Activated naive CD8-positive, alpha-beta T cell (primary cell): Measurements from ENCODE around the gene NCKAP5L.

ENCODE experiments used
- H3K27ac Mint-ChIP-seq: one replicate; pipeline ENCODE4 v1.8.0; 2021; ENCODE audit warnings: mixed read lengths
- H3K27me3 Mint-ChIP-seq: one replicate; pipeline ENCODE4 v1.8.0; 2021; ENCODE audit warnings: mixed read lengths
- H3K36me3 Mint-ChIP-seq: one replicate; pipeline ENCODE4 v1.8.0; 2021; ENCODE audit warnings: mixed read lengths
- H3K4me1 Mint-ChIP-seq: one replicate; pipeline ENCODE4 v1.8.0; 2021; ENCODE audit warnings: low read depth, mixed read lengths
- H3K4me3 Mint-ChIP-seq: one replicate; pipeline ENCODE4 v1.8.0; 2021; ENCODE audit warnings: mild to moderate bottlenecking, mixed read lengths
- H3K9me3 Mint-ChIP-seq: one replicate; pipeline ENCODE4 v1.8.0; 2021; ENCODE audit warnings: low read depth, mixed read lengths

Gene NCKAP5L

DNA sequence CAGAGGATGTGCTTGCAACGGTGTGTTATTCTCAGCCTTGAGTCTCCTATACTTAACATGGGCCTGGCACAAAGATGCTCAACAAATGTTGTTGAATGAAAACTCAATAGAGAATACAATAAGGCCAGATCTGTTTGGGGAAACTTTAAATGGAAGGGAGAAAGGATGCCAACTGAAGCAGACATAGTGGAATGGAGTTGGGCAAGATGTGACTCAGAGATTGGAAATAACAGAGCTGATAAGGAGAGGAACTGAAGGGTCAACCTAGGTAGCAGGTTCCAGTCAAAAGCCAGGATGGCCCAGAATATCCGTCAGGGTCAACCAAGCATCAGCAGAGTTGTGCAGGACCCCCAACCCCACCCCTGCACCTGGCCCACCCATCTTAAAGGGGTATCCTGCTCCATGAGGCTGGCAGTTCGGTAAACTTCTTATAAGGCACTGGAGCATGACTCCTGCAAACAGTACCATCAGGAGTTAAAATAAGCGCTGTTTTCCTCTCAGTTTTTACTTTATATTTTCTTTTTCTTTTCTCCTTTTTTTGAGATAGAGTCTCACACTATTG is 15.7 kb upstream of the NCKAP5L start:
- no peak overlapping the region for H3K27ac Mint-ChIP-seq
- H3K27me3 Mint-ChIP-seq = peaks cover 6% of the 10 kb centered on the region
- peaks cover 34% of the 10 kb centered on the region for H3K4me1 Mint-ChIP-seq
- peak overlapping the region; percentile 95 for H3K4me3 Mint-ChIP-seq
- no peaks in the 10 kb centered on the region for H3K9me3 Mint-ChIP-seq
- peaks cover 2% of the 10 kb centered on the region for H3K36me3 Mint-ChIP-seq

DNA sequence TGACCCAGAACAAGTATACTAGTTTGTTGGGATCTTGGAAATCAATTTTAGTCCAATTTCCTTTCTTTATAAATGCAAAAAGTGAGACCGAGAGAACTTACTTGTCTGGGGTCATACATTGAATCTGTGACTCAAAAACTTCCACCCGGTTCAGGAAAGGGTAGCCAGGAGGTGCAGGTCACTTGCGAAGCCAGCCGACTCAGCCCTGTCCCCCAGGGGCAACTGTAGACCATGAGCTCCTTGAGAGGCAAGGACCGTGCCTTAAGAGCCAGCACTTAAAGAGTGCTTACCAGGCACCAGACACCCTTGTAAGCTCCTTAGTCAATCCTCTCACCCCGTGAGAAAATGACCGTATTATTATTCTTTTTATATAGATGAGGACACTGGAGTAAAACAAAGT is 15.2 kb upstream of the NCKAP5L start:
- Mint-ChIP-seq H3K36me3 (no peaks in the 10 kb centered on the region), H3K4me1 (peaks cover 34% of the 10 kb centered on the region), H3K4me3 (peak overlapping the region; percentile 95), H3K9me3 (no peaks in the 10 kb centered on the region), H3K27ac (peak overlapping the region; percentile 92), H3K27me3 (peaks cover 3% of the 10 kb centered on the region)

DNA sequence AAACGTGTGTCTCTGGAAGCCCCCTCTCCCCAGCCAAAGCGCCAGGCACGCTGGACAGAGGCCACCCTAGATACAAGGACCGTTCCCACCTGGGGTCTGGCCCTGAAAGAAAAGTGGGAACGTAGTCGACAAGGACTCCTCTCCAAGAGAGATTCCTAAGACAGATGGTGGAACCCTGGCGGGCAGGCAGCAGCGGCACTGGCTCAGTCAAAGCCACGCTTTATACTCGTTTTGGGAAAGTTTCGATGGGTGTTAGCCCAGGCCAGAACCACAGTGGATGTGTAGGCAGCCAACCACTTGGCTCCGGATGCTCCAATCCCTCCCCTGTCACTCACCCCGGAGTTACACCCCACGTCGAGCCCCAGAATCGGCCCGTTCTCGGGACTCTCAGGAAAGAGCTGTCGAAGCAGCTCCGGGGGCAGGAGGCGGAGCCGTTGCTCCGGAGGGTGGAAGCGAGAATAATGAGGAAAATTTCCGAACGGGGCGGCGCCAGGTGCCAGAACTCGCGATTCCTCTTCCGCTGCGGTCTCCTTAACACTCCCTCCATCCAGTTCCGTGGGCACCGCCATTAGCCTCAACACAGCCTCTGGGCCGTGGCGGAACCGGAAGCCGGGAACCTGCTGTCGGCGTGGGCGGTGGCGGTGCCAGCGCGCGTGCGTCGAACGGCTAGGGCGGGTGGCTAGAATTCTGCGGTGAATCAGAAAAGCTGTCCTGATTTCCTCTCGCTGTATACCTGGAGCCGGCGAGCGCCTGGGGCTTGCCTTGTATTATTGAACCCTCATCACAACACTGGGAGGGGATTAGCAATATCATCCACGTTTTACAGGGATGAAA is 14.5 kb upstream of the NCKAP5L start, which contains the start of gene BCDIN3D:
Gene BCDIN3D, minus strand, starts transcription at position 588 of the 834 bp plus-strand sequence. Its CDS starts 19 bp downstream, at position 569.
- H3K27me3 Mint-ChIP-seq = no peaks in the 10 kb centered on the region
- H3K9me3 Mint-ChIP-seq = no peaks in the 10 kb centered on the region
- H3K4me1 Mint-ChIP-seq = peaks cover 34% of the 10 kb centered on the region
- H3K27ac Mint-ChIP-seq = peak within 1 kb of the TSS; percentile 92
- no peaks in the 10 kb centered on the region for H3K36me3 Mint-ChIP-seq
- peak within 1 kb of the TSS; percentile 95 for H3K4me3 Mint-ChIP-seq

DNA sequence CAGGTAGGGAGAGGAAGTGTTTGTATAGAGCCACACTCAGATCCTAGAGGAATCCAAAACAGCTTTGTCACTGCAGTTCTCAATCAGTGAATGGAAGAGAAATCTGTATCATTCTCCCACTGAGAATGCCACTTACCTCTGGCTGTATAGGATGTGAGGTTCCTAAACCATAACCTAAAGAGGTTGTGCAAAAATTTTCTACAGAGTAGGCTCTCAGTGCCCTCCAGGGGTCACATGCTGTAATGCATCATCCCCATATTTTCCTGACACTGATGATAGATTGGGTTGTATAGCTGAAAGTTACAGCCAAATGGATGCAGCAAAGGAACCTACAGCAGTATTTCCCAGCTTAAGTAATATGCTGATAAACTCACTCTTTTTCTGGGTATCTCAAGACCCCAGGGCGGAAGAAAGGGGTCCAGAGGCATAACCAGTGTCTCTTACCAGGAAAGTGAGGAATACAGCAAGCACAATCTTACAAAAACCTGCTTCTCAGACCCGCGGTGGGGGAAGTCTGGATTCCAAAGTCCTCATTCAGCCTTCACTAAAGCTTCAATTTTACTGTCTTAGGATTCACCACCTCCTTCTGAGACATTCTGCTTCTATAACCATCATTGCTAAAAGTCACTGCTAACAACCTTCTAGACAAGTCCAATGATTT is 10.9 kb upstream of the NCKAP5L start:
- Mint-ChIP-seq H3K4me1 (peaks cover 27% of the 10 kb centered on the region), H3K36me3 (no peaks in the 10 kb centered on the region), H3K27ac (no peak overlapping the region), H3K9me3 (no peaks in the 10 kb centered on the region), H3K27me3 (no peaks in the 10 kb centered on the region), H3K4me3 (no peak overlapping the region)

DNA sequence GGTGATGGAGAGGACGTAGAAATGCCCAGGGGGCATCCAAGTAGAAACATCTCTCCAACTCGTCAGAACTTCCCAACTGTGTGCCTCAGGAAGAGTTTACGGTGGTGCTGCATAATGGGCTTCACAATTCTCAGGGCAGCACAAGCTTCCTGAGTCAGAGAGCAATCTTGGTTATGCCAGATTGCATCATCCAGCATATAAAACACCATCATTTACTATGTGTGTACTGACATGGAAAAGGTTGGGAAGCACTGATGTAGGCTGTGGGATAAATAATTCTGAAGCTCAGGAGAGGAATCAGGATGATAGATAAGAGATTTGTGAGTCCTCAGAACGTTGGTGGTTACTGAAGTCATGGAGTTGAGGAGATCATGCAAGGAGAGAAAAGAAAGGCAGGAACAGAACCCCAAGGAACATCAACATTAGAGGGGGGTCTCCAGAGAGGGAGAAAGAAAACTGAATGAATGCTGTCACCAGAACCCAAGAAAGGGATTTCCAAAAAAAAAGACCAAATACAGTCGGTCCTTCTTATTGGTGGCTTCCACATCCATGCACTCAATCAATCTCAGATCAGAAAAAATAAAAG is 4.7 kb upstream of the NCKAP5L start:
- no peaks in the 10 kb centered on the region for H3K27me3 Mint-ChIP-seq
- no peaks in the 10 kb centered on the region for H3K9me3 Mint-ChIP-seq
- H3K4me1 Mint-ChIP-seq = peaks cover 16% of the 10 kb centered on the region
- no peak overlapping the region for H3K27ac Mint-ChIP-seq
- no peak overlapping the region for H3K4me3 Mint-ChIP-seq
- H3K36me3 Mint-ChIP-seq = no peaks in the 10 kb centered on the region

DNA sequence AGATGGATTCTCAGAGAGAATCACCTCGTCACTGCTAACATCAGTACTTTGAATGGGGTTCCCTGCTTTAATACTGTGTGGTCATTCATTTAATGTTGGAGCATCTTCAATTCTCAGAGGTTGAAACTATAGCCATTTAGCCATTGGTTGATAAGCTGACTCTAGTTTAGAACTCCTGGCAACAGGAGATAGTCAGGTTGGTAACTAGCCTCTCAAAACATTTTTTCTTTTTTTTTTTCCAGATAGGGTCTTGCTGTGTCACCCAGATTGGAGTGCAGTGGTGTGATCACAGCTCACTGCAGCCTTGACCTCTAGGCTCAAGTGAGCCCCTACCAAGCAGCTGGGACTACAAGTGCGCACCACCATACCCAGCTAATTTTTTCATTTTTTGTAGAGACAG is 3.5 kb upstream of the NCKAP5L start:
- no peak overlapping the region for H3K27ac Mint-ChIP-seq
- H3K36me3 Mint-ChIP-seq = no peaks in the 10 kb centered on the region
- H3K27me3 Mint-ChIP-seq = no peaks in the 10 kb centered on the region
- peaks cover 21% of the 10 kb centered on the region for H3K4me1 Mint-ChIP-seq
- H3K4me3 Mint-ChIP-seq = no peak overlapping the region
- no peaks in the 10 kb centered on the region for H3K9me3 Mint-ChIP-seq

DNA sequence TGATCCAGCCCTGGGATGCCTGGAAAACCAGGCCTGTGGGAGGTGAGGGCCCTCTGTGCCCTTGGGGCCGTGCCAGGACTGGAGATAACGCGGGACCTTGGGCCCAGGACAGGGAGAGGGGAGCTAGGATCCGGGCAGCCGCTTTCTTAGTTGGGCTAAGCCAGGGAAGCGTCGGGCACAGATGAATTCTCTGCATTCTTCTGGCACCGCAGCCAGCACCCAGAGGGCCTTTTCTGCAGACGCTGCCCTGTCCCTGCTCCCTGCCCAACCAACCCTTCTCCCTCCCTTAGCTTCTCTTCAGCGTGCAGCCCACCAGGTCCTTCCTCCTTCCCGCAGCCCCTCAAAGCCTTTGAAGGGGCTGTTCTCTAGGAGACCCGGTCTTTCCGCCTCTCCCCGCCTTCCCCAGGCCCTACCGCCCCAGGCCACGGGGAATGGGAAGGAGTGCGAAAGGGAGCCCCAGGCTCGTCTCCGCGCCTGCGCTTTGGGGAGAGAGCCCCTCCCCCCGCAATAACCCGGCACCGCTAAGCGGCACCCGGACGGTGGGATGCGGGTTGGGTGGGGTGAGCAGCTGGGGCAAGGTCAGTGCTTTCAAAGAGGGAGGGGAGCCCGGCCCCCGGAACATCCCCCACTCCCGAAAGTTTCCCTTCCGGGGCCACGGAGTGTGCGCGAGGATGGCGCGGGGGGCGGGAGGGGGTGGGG is 663 bp downstream of the NCKAP5L start:
- Mint-ChIP-seq H3K4me1 (peaks cover 34% of the 10 kb centered on the region), H3K36me3 (peaks cover 2% of the 10 kb centered on the region), H3K4me3 (peak overlapping the region; percentile 71), H3K9me3 (no peaks in the 10 kb centered on the region), H3K27ac (no peak overlapping the region), H3K27me3 (no peaks in the 10 kb centered on the region)

DNA sequence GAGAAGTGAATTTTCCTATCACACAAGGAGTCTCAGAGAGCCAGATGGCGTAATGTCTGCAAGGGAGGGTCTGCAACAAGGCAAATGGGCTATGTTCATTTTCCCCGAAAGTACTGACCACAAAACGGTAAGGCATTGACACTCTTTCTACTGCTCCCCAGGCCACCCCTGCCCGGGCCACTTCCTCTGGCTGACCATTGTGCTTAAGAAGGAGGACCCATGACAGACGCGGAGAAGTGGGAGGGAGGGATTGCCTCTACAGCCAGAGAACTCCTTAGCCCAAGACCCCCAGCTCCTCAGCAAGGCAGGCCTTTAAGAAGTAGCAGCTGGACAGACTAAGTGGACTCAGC is 1.2 kb downstream of the NCKAP5L start:
- Mint-ChIP-seq H3K27me3 (no peaks in the 10 kb centered on the region), H3K4me1 (peaks cover 38% of the 10 kb centered on the region), H3K4me3 (peak overlapping the region; percentile 71), H3K27ac (no peak overlapping the region), H3K9me3 (no peaks in the 10 kb centered on the region), H3K36me3 (peaks cover 2% of the 10 kb centered on the region)

DNA sequence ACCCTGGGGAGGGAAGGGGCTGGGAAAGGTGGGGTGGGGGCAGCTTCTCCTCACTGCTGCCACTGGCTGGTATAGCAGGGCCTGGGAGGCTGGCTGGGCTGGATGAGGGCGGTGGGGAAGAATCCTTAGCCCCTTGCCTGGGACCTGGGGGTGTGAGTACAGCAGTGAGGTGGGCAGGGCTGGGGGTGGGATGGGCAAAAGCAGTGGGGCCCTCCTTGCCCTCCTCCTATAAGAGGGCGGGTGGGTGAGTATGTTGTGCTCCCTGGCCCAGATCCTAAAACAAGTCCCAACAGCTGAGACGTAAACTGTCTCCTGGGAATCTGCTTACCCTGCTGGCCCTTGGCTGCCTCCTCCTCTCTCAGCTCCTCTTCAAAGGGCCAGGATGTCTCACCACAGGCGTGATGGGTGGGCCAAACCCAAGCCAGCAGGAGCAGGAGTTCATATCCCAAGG is 2.2 kb downstream of the NCKAP5L start:
- Mint-ChIP-seq H3K4me1 (peaks cover 47% of the 10 kb centered on the region), H3K9me3 (no peaks in the 10 kb centered on the region), H3K4me3 (no peak overlapping the region), H3K36me3 (peaks cover 2% of the 10 kb centered on the region), H3K27me3 (no peaks in the 10 kb centered on the region), H3K27ac (no peak overlapping the region)

DNA sequence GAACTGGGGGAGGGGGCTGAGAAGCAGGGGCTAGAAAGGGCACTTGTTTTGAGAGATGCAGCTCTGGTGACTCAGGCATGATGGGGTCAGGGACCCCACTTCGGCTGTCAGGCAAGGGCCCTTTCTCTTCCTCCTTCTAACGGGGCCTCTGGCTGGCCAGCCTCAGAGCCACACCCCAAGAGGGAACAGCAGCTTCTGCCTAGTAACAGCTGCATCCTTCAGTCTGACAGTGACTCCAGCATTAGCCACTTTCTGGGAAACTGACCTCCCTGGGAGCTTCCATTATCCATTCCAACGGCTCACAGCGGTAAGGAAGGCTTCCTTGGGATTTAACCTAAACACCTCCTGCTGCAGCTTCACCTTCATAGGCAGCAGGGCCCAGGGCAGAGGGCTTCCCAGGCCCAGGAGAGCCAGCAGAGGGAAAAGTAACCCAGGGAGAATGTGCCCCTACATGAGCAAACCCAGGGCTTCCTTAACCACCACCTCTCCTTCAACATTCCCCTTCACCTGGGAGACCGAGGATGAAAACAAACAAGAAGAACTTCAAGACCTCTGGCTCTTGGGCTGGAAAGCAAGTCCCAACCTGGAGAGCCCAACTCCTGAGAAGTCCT is 2.7 kb downstream of the NCKAP5L start:
- H3K4me1 Mint-ChIP-seq = peaks cover 51% of the 10 kb centered on the region
- H3K9me3 Mint-ChIP-seq = no peaks in the 10 kb centered on the region
- H3K36me3 Mint-ChIP-seq = peaks cover 2% of the 10 kb centered on the region
- no peaks in the 10 kb centered on the region for H3K27me3 Mint-ChIP-seq
- H3K27ac Mint-ChIP-seq = no peak overlapping the region
- no peak overlapping the region for H3K4me3 Mint-ChIP-seq

DNA sequence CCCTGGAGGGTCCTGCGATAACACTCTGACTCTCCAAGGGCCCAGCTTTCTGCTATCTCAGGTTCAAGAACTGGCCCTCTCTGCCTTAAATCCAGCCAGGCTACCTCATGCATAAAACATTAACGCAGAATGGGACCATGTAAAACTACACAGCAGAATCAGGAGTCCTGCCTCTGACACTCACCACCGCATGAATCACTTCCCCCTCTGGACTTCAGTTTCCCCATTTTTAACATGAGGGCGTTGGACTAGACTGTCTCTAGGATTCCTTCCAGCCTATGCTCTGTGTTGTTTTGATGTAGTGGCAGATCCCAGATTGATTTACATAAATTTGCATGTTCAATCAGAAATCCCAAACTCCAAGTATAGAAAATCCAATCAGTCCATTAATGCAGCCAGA is 3.3 kb downstream of the NCKAP5L start:
- no peak overlapping the region for H3K27ac Mint-ChIP-seq
- peaks cover 2% of the 10 kb centered on the region for H3K36me3 Mint-ChIP-seq
- H3K4me1 Mint-ChIP-seq = peaks cover 49% of the 10 kb centered on the region
- H3K4me3 Mint-ChIP-seq = no peak overlapping the region
- H3K9me3 Mint-ChIP-seq = no peaks in the 10 kb centered on the region
- H3K27me3 Mint-ChIP-seq = no peaks in the 10 kb centered on the region

DNA sequence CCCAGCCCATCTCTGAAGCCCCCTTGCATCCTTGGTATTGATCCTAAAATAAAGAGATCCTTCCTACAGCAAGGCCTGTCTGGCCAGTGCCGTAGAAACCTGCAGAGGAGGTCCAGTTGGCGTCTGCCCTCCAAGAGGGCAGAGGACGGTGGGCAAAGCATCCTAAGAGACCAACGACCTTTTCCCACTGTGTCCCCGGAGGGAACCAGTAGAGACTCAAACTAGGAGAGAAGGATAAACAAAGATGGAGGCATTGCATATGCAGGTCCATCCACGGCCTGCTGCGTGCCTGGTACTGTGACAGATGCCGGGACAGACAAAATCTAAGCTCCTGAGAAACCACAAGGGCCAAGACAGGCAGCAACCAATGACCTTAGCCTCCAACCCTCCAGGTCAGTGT is 3.8 kb downstream of the NCKAP5L start:
- H3K36me3 Mint-ChIP-seq = peaks cover 2% of the 10 kb centered on the region
- H3K4me1 Mint-ChIP-seq = peaks cover 52% of the 10 kb centered on the region
- no peaks in the 10 kb centered on the region for H3K9me3 Mint-ChIP-seq
- H3K4me3 Mint-ChIP-seq = no peak overlapping the region
- no peaks in the 10 kb centered on the region for H3K27me3 Mint-ChIP-seq
- H3K27ac Mint-ChIP-seq = no peak overlapping the region

DNA sequence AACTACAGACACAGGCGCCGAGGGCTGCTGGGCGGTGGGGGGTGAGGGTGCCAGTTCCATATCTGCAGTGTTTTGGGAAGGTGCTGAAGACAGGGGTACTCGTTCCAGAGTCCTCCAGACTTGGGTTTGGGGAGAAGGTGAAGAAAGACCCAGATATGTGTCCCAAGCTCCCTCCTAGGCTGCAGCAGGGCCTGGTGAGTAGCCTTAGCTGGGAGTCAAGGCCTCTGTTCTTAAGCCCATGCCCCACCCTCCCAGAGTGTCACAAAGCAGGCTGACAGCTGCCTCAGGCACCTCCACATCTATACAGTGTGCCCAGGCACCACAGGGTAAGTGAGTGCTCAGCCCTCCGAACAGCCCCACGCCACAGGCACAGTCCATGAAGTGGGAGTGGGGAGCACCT is 4.3 kb downstream of the NCKAP5L start:
- Mint-ChIP-seq H3K9me3 (no peaks in the 10 kb centered on the region), H3K4me3 (no peak overlapping the region), H3K36me3 (peaks cover 2% of the 10 kb centered on the region), H3K27ac (no peak overlapping the region), H3K27me3 (no peaks in the 10 kb centered on the region), H3K4me1 (peaks cover 50% of the 10 kb centered on the region)

DNA sequence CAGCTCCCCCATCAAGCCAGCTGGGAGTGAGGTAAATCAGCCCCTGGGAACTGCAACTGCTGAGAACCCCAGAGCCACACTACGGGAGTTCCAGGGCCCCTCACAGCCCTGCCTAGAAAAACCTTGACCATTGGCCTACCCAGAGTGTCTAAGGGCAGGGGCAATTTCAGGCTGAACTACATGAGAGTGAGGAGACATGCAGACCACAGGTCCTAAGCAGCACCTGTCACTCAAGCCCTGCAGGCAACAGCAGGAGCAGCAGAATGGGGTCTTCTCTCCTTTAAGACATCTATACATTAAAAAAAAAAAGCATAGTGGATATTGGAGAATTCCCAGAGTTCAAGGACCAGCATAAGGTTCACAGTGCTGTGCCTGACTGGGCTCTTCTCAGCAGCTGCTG is 4.9 kb downstream of the NCKAP5L start:
- H3K9me3 Mint-ChIP-seq = no peaks in the 10 kb centered on the region
- H3K27ac Mint-ChIP-seq = no peak overlapping the region
- H3K4me1 Mint-ChIP-seq = peaks cover 44% of the 10 kb centered on the region
- H3K27me3 Mint-ChIP-seq = no peaks in the 10 kb centered on the region
- no peak overlapping the region for H3K4me3 Mint-ChIP-seq
- peaks cover 2% of the 10 kb centered on the region for H3K36me3 Mint-ChIP-seq
